ENCODE data around the gene NAP1L1.

GRCh38 chr12:76069339-76069738, 15.1 kb downstream of the NAP1L1 start:
- TF ChIP-seq CTCF (IDR thresholded peaks at IDR 0.05; ENCODE audit: insufficient read depth, low read depth, low read length) (no peak), EZH2 (IDR thresholded peaks at IDR 0.05; ENCODE audit: insufficient read depth, low read length) (no peak)
